ENCODE data around the gene EPB41L5.

DNA sequence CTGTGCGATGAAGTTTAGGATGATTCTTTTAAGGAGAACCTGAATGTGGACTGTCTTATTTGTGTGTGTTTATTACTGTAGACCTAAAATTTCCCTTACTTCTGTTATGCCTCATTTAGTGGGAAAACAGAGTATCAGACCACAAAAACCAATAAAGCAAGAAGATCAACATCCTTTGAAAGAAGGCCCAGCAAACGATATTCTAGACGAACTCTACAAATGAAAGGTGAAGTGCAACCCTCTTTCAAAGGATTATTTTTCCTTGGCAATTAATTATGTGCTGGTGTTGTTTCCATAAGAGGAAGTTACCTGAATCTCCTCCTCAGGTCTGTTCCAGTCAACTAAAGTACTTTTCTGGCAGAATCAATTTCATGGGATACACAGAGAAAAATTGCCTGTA is 78.6 kb downstream of the EPB41L5 start:
- TF ChIP-seq ELF4 (IDR thresholded peaks at IDR 0.05) (no peak), ARNT (IDR thresholded peaks at IDR 0.05) (no peak), FOXA1 (IDR thresholded peaks at IDR 0.05) (no peak), FOXM1 (IDR thresholded peaks at IDR 0.05; ENCODE audit: borderline replicate concordance) (no peak), TARDBP (IDR thresholded peaks at IDR 0.05) (no peak), SP1 (IDR thresholded peaks at IDR 0.05) (no peak), NFRKB (IDR thresholded peaks at IDR 0.05) (no peak), FOXK2 (IDR thresholded peaks at IDR 0.05) (no peak), SUZ12 (IDR thresholded peaks at IDR 0.05) (no peak)

All from HEK293T (cell line).